ENCODE data around the gene MCF2.

DNA sequence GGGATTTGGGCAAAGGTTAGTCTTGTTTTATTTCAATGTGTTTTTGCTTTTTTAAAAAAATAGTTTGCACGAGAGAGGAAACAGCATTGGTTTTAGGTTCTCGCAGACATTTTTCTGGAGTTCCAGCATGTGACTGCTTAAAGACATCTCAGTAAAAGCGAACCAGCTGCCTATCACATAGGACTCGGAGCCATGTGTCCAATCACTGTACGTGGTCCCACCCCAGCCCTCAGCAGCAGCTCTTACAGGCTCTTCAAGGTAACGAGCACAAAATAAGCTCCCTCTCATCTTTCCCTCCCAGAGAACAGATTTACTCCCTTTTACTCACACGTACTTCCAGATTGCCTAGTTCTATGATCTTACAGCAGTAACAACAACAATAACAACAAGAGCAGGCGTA lies 68.7 kb downstream of the MCF2 start:
- TF ChIP-seq, protein P1, sequence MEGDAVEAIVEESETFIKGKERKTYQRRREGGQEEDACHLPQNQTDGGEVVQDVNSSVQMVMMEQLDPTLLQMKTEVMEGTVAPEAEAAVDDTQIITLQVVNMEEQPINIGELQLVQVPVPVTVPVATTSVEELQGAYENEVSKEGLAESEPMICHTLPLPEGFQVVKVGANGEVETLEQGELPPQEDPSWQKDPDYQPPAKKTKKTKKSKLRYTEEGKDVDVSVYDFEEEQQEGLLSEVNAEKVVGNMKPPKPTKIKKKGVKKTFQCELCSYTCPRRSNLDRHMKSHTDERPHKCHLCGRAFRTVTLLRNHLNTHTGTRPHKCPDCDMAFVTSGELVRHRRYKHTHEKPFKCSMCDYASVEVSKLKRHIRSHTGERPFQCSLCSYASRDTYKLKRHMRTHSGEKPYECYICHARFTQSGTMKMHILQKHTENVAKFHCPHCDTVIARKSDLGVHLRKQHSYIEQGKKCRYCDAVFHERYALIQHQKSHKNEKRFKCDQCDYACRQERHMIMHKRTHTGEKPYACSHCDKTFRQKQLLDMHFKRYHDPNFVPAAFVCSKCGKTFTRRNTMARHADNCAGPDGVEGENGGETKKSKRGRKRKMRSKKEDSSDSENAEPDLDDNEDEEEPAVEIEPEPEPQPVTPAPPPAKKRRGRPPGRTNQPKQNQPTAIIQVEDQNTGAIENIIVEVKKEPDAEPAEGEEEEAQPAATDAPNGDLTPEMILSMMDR (conservative IDR thresholded peaks at IDR 0.05) = no peak
- no peak for TF ChIP-seq EZH2 (IDR thresholded peaks at IDR 0.05; ENCODE audit: low read depth)
